T47D (cell line): Measurements from ENCODE around the gene DNAL4.

Source experiments
- DNase-seq, 2 experiments: peaks; one replicate each; pipeline versions ENCODE4 v3.0.0 to v3.0.0-alpha.2; 2011 to 2012; ENCODE audit warnings: low read depth in 1 of 2, low spot score in 1 of 2
- JUND ChIP-seq: IDR thresholded peaks from 2 replicates; pipeline ENCODE4 v1.6.1; 2012; ENCODE audit warnings: low read depth
- in situ Hi-C: cut with HindIII; loops from 2 replicates; pipeline ENCODE4 v1.10.0; 2016; ENCODE audit warnings: low sequenced_read_pairs, low pct_unique_long_range_greater_than_20kb

DNAL4 gene

GRCh38 chr22:38748487-38749136, 45.3 kb downstream of the DNAL4 start:
- TF ChIP-seq JUND: no peak
- in situ Hi-C loops: no loop called here
- DNase-seq: no peak

GRCh38 chr22:38745676-38746460, 48.1 kb downstream of the DNAL4 start:
- in situ Hi-C loops: no loop called here
- DNase-seq: no peak
- TF ChIP-seq JUND: no peak

- TF ChIP-seq JUND: no peak
- DNase-seq: no peak
- in situ Hi-C loops: no loop called here
Observed at GRCh38 chr22:38744981-38745380, 49.0 kb downstream of the DNAL4 start.

- no peak for DNase-seq
- TF ChIP-seq JUND: no peak
- in situ Hi-C loops: no loop called here
Observed at GRCh38 chr22:38742176-38742942, 51.6 kb downstream of the DNAL4 start.

- in situ Hi-C loops: no loop called here
- DNase-seq: no peak
- TF ChIP-seq JUND: no peak
Observed at GRCh38 chr22:38741576-38741975, 52.4 kb downstream of the DNAL4 start.

GRCh38 chr22:38741166-38741565, 52.8 kb downstream of the DNAL4 start:
- in situ Hi-C loops: no loop called here
- DNase-seq: no peak
- no peak for TF ChIP-seq JUND

- in situ Hi-C loops: no loop called here
- TF ChIP-seq JUND: no peak
- DNase-seq: no peak
Observed at GRCh38 chr22:38740754-38741153, 53.2 kb downstream of the DNAL4 start.

GRCh38 chr22:38740116-38740723, 53.7 kb downstream of the DNAL4 start:
- TF ChIP-seq JUND: no peak
- in situ Hi-C loops: no loop called here
- DNase-seq: no peak

GRCh38 chr22:38739300-38740055, 54.5 kb downstream of the DNAL4 start:
- no peak for TF ChIP-seq JUND
- in situ Hi-C loops: no loop called here

GRCh38 chr22:38738475-38739070, 55.4 kb downstream of the DNAL4 start:
- no peak for TF ChIP-seq JUND
- in situ Hi-C loops: no loop called here
- no peak for DNase-seq

More at GRCh38 chr22:38739300-38740055, 54.5 kb downstream of the DNAL4 start:
- DNase-seq: no peak

GRCh38 chr22:38737302-38738060, 56.5 kb downstream of the DNAL4 start:
- in situ Hi-C loops: no loop called here
- DNase-seq: no peak
- TF ChIP-seq JUND: no peak
